GM12801 (cell line): ENCODE results near the gene ZFAND2A.

Experiments
- CTCF ChIP-seq: IDR thresholded peaks from one replicate; pipeline ENCODE4 v1.5.1; 2011; ENCODE audit warnings: control low read depth; ENCODE audit not compliant: insufficient read length; ENCODE audit errors: extremely low read depth

The ZFAND2A gene

GRCh38 chr7:1193593-1194424, 33.8 kb upstream of the ZFAND2A start:
- TF ChIP-seq CTCF = no peak

GRCh38 chr7:1192171-1192676, 32.2 kb upstream of the ZFAND2A start:
- no peak for TF ChIP-seq CTCF

GRCh38 chr7:1189986-1190772, 30.2 kb upstream of the ZFAND2A start:
- no peak for TF ChIP-seq CTCF

GRCh38 chr7:1188720-1189294, 28.8 kb upstream of the ZFAND2A start:
- TF ChIP-seq CTCF = no peak

- no peak for TF ChIP-seq CTCF
Measured at GRCh38 chr7:1187127-1187526, 27.1 kb upstream of the ZFAND2A start.

GRCh38 chr7:1181640-1182039, 21.6 kb upstream of the ZFAND2A start:
- no peak for TF ChIP-seq CTCF

GRCh38 chr7:1181031-1181430, 21.0 kb upstream of the ZFAND2A start:
- no peak for TF ChIP-seq CTCF
